Urinary bladder (tissue), 4 donors: ENCODE measurements around the gene LINC01488. TPM values are rescaled to one million over a fixed set of nuclear protein-coding genes. Genes with fewer than 3 reads are reported as not detected.

Experiments
- DNase-seq: peaks from one replicate; pipeline ENCODE4 v3.0.0-alpha.2; 2015; ENCODE audit errors: extremely low spot score
- H3K27ac ChIP-seq: one replicate; pipeline ENCODE4 v1.5.1; 2013; ENCODE audit warnings: low read depth, mild to moderate bottlenecking, moderate library complexity
- H3K36me3 ChIP-seq: one replicate; pipeline ENCODE4 v1.6.1; 2013; ENCODE audit warnings: mild to moderate bottlenecking, moderate library complexity; ENCODE audit not compliant: insufficient read depth
- H3K4me1 ChIP-seq: one replicate; pipeline ENCODE4 v1.6.1; 2013; ENCODE audit warnings: mild to moderate bottlenecking, moderate library complexity; ENCODE audit not compliant: insufficient read depth
- H3K4me3 ChIP-seq: one replicate; pipeline ENCODE4 v1.5.1; 2013; ENCODE audit warnings: low read depth, low read length
- WGBS: extraction: QIAGEN DNeasy Blood & Tissue Kit; methylation state at CpG from one replicate; pipeline ENCODE4 v1.1.7; 2013; 5-methylcytosine and 5-hydroxymethylcytosine counted together
- polyA plus RNA-seq: library from polyadenylated mRNA; stranded (reverse); fragments of 200-250 nt; gene quantifications from one replicate; pipeline ENCODE4 v1.2.3, GENCODE V29; 2013
- total RNA-seq: library from RNA; depleted of rRNA; stranded (reverse); fragments of >200 nt; gene quantifications from one replicate; pipeline ENCODE4 v1.2.3, GENCODE V29; 2014
- donor health status: healthy with polysubstance abuse.
- donor health status: healthy.

Gene LINC01488
- total and polyA plus RNA-seq, 2 donors = 0.05 TPM; not detected in 1

- 95% methylated on average over 5 of the region's 5 CpGs for WGBS
- no peak for DNase-seq
Measured at GRCh38 chr11:69473276-69473845, 8.1 kb upstream of the LINC01488 start.

GRCh38 chr11:69474736-69475135, 6.7 kb upstream of the LINC01488 start:
- 97% methylated on average over 9 of the region's 9 CpGs for WGBS

More at GRCh38 chr11:69473276-69473845, 8.1 kb upstream of the LINC01488 start:
- Histone ChIP-seq H3K27ac (no peak overlapping the region), H3K36me3 (no peaks in the 10 kb centered on the region), H3K4me3 (no peak overlapping the region), H3K4me1 (no peaks in the 10 kb centered on the region)

DNA sequence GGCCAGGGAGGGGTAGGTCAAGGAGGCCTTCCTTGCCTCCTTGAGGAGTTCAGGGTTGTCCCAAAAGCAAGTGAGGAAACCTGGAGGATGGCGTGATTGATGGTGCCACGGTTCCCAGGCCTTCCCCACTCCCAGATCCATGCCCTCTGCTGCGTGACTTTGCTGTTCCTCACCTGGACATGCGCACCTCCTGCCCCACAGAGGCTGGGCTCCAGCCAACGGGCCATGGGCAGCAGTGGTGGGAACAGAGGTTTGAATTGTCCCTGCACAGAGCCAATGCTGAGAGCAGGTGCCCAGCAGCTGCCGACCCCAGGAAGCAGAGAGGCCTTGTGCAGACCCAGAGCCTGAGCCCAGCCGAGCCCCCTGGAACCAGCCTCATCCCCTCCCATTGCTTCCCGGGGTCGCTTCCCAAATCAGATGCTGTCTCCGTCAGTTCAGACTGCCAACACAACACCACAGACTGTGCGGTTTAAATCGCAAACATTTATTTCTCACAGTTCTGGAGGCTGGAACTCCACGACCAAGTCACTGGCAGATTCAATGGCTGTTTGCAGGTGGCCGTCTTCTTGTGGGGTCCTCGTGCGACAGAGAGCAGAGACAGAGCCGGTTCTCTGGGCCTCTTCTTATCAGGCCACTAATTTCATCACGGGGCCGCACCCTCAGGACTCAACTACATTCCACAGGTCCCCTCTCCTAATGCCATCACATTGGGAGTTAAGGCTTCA, 6.2 kb upstream of the LINC01488 start:
- 92% methylated on average over 19 of the region's 19 CpGs for WGBS
- Histone ChIP-seq H3K4me1 (no peaks in the 10 kb centered on the region), H3K27ac (no peak overlapping the region), H3K36me3 (no peaks in the 10 kb centered on the region), H3K4me3 (no peak overlapping the region)
- no peak for DNase-seq

More at GRCh38 chr11:69474736-69475135, 6.7 kb upstream of the LINC01488 start:
- H3K4me1 ChIP-seq = no peaks in the 10 kb centered on the region
- no peak for DNase-seq
- H3K36me3 ChIP-seq = no peaks in the 10 kb centered on the region
- no peak overlapping the region for H3K4me3 ChIP-seq
- H3K27ac ChIP-seq = no peak overlapping the region

DNA sequence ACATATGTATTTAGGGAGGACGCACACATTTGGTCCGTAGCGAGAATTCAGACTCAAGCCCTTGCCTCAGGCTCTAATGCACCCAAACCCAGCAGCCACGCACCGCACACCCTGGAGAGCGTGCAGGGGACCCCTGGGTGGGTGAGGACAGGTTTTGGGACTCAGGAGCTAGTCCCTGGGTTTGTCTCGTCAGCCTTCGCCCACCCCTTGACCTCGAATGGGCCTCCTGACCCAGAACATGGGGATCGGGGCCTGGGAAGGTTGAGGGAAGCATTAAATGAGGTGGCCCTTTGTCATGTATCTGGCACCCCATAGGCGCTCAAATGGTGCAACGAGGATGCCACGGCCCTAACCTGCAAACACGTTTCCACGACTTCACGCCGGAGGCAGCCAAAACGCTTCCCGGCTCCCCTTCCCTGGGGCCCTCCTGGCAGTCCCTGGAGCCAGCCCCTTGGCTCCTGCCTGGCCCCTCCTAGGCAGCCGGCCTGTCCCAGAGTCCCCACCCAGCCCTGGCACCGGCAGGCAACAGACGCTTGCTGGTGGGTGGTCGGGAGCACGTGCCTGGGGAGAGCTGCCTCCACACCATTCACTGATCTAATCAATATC, 5.5 kb upstream of the LINC01488 start:
- Histone ChIP-seq H3K27ac (no peak overlapping the region), H3K4me1 (no peaks in the 10 kb centered on the region), H3K4me3 (no peak overlapping the region), H3K36me3 (no peaks in the 10 kb centered on the region)
- DNase-seq = no peak
- WGBS = 85% methylated on average over 24 of the region's 24 CpGs

- H3K27ac ChIP-seq = no peak overlapping the region
- DNase-seq = no peak
- H3K4me1 ChIP-seq = no peaks in the 10 kb centered on the region
- no peaks in the 10 kb centered on the region for H3K36me3 ChIP-seq
- WGBS = 89% methylated on average over 16 of the region's 16 CpGs
- no peak overlapping the region for H3K4me3 ChIP-seq
Measured at GRCh38 chr11:69476509-69476961, 4.9 kb upstream of the LINC01488 start.

DNA sequence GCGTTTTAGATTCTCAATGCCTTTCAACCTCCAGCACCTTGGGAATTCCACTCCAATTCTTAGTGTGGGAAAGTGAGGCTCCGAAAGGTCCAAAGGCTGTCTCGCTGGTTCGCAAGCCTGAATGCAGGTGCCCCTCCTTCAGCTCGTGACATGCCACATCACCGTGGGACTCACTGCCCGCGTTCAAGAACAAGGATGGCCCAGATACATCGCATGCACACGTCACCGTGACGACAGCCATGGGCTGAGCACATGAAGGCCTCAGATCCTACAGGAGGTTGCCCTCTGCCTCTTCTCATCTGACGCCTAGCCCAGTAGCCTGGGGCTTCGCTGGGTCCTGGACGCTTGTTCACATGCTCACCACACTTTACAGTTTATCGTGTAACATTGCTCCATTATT, 4.4 kb upstream of the LINC01488 start:
- Histone ChIP-seq H3K4me1 (no peaks in the 10 kb centered on the region), H3K4me3 (no peak overlapping the region), H3K36me3 (no peaks in the 10 kb centered on the region), H3K27ac (no peak overlapping the region)
- DNase-seq = no peak
- 93% methylated on average over 16 of the region's 16 CpGs for WGBS

DNA sequence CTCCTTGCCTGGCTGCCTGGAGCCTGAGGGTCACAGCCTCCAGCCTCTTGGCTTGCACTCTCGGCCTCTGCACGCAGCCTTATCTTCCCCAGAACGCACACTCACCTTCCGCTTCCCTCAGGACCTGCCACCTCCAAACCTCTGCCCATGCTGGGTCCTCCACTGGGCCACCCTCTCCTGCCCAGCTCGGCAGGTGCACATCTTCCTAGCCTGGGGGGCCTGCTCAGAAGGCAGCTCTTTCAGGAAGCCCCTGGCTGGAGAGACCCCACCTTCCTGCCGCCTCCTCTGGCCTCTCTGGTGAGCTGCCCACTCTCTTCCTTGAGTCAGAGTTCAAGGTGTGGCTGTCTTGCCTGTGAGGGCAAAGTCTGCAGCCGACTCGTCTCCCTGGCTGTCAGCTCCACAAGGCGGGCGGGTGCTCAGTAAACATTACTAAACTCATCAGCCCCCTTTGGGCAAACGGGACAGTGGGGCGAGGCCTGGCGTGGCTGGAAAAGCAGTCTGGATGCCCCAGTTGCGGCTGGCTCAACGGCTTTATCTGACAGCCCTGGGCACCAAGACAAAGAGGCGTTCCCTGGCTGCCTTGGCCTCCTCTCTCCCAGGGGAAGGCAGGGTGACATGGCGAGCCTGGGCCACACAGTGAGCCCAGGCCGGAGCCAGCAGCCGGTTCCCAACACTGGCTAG, 1.7 kb upstream of the LINC01488 start:
- WGBS = 56% methylated on average over 19 of the region's 19 CpGs
- Histone ChIP-seq H3K4me1 (no peaks in the 10 kb centered on the region), H3K27ac (no peak overlapping the region), H3K36me3 (no peaks in the 10 kb centered on the region), H3K4me3 (no peak overlapping the region)
- DNase-seq = no peak

- WGBS = 50% methylated on average over 13 of the region's 13 CpGs
- Histone ChIP-seq H3K4me1 (no peaks in the 10 kb centered on the region), H3K27ac (no peak overlapping the region), H3K36me3 (no peaks in the 10 kb centered on the region), H3K4me3 (no peak overlapping the region)
- DNase-seq = no peak
Measured at GRCh38 chr11:69480547-69481392, 693 bp upstream of the LINC01488 start.

DNA sequence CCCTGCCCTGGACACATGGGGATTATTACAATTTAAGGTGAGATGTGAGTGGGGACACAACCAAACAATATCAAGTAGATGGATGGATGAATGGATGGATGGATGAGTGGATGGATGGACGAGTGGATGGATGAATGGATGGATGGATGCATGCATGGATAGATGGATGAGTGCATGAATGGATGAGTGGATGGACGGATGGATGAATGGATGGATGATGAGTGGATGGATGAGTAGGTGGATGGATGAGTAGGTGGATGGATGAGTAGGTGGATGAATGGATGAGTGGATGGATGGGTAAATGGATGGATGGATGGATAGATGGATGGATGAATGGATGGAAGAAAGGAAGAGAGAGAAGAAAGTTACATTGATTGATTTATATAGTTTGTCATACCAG, 859 bp downstream of the LINC01488 start:
- no peaks in the 10 kb centered on the region for H3K4me1 ChIP-seq
- H3K36me3 ChIP-seq = no peaks in the 10 kb centered on the region
- no peak overlapping the region for H3K4me3 ChIP-seq
- no peak overlapping the region for H3K27ac ChIP-seq
- no peak for DNase-seq
- WGBS = 77% methylated on average over 2 of the region's 2 CpGs

GRCh38 chr11:69483170-69483569, 1.7 kb downstream of the LINC01488 start:
- Histone ChIP-seq H3K36me3 (no peaks in the 10 kb centered on the region), H3K27ac (no peak overlapping the region), H3K4me3 (no peak overlapping the region), H3K4me1 (no peaks in the 10 kb centered on the region)
- WGBS = 85% methylated on average over 3 of the region's 3 CpGs
- no peak for DNase-seq

GRCh38 chr11:69483691-69484426, 2.4 kb downstream of the LINC01488 start:
- 68% methylated on average over 25 of the region's 25 CpGs for WGBS
- Histone ChIP-seq H3K4me3 (no peak overlapping the region), H3K27ac (no peak overlapping the region), H3K36me3 (no peaks in the 10 kb centered on the region), H3K4me1 (no peaks in the 10 kb centered on the region)
- DNase-seq = no peak

DNA sequence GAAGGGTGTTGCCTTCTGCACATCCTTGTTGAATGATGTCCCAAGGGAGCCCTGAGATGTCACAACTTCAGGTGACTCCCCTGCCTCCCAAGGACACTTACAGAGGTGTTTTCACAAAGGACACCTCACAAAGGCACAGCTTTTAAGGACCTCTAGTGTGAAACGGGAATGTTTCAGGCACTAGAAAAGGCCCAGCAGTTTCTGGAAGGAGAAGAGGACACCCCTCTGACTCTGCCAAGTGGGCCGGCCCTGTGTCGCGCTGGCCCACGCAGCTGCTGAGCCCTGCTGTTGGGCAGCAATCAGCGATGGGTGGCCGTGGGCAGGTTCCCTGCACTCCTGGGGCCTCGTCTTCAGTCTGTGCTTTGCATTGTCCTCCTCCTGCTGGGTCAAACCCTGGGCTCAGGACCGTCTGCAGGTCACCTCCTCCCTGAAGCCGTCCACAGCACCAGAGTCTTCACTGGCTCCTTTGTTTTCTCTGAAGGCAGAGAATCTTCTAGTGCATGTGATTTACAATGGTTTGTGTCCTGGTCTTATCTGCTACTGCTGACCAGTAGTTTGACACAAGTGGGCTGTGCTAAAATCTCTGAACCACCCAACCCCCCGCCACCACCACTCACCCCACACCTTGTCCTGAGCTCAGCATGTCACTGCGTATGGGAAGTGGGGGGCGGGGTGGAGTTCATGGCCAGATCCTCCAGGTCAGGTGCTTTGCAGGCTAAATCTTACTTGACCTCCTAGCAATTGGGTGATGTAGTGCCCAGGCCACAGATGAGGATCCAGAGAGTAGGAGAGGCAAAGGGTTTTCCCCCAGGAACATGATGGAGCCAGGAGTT, 3.2 kb downstream of the LINC01488 start:
- H3K27ac ChIP-seq = no peak overlapping the region
- H3K4me1 ChIP-seq = no peaks in the 10 kb centered on the region
- no peaks in the 10 kb centered on the region for H3K36me3 ChIP-seq
- H3K4me3 ChIP-seq = no peak overlapping the region
- no peak for DNase-seq
- WGBS = 86% methylated on average over 13 of the region's 13 CpGs
